Muscle of back (tissue), 11 donors: ENCODE data around the gene CPSF3. TPM values are rescaled to one million over a fixed set of nuclear protein-coding genes. Genes with fewer than 3 reads are reported as not detected.
"Not testable (repeated sequence)": the region's sequence is repeated elsewhere in the genome, so short reads cannot be mapped to it uniquely, and the experiment has no call there.

Experiments
- DNase-seq, 3 donors: peaks; one replicate each; pipeline versions ENCODE4 v3.0.0 to v3.0.0-alpha.2; 2013
- polyA plus RNA-seq, 10 donors: library from polyadenylated mRNA; unstranded; fragments of 120-200 nt; gene quantifications; one replicate each; pipeline ENCODE4 v1.2.1, GENCODE V29; 2013; ENCODE audit not compliant: insufficient read length in 10 of 10

CPSF3 gene
- polyA plus RNA-seq, 10 donors, result 28.7 to 39.8 (median 36.7) TPM

GRCh38 chr2:9498210-9498609 is 74.8 kb downstream of the CPSF3 start:
- DNase-seq, result no peak

GRCh38 chr2:9508931-9509330 is 85.5 kb downstream of the CPSF3 start:
- DNase-seq, result no peak

DNA sequence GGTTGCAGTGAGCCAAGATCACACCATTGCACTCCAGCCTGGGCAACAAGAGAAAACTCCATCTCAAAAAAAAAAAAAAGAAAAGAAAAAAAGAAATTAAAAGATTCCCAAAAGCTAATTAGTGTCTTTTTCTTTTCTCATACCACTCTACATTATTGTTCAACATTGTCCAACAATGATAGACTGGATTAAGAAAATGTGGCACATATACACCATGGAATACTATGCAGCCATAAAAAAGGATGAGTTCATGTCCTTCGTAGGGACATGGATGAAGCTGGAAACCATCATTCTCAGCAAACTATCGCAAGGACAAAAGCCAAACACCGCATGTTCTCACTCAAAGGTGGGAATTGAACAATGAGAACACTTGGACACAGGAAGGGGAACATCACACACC is 90.5 kb downstream of the CPSF3 start:
- DNase-seq, result not testable (repeated sequence)

GRCh38 chr2:9517118-9517782 is 93.8 kb downstream of the CPSF3 start:
- DNase-seq, result no peak

- no peak for DNase-seq
Observed at GRCh38 chr2:9518163-9518562, 94.7 kb downstream of the CPSF3 start.

DNA sequence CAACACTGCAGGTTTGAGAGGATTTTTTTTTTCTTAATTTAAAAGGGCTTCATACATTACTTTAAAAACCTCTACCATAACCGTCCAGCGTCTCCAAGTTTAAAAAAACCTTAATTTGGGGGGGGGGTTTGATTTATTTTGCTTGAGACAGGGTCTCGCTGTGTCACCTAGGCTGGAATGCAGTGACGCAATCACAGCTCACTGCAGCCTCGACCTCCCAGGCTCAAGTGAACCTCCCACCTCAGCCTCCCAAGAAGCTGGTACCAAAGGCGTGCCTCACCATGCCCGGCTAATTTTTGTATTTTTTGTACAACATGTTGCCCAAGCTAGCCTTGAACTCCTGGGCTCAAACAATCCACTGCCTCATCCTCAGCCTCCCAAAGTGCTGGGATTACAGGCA is 95.3 kb downstream of the CPSF3 start:
- DNase-seq, result no peak

DNA sequence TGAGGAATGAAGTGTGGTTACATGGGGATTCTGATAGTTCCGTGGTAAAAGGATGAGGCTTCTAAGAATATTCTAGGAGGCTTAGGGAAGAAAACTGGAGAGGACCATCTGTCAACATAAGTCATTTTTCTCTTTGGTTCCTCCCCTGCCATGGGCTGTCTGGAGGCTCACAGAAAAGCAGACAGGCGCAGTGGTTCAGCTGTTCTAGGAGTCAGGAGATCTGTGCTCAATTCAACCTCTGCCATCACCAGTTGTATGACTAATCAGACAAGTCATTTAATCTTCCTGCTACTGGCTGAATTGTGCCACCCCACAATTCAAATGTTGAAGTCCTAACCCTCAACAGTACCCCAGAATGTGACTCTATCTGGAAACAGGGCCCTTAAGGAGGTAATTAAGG is 95.8 kb downstream of the CPSF3 start:
- no peak for DNase-seq

Other genes with a start within 250 kb of the CPSF3 start
- 10 to 100 TPM; 17.3 to 25.3 (median 21.7) TPM for gene ASAP2, start 216.8 kb upstream of the CPSF3 start, polyA plus RNA-seq
- gene ITGB1BP1, start 126 bp upstream of the CPSF3 start, polyA plus RNA-seq, result 100 to 1,000 TPM in 3 of 10 donors, 10 to 100 TPM in 7; 87.4 to 106 (median 97.0) TPM
- gene IAH1, start 50.9 kb downstream of the CPSF3 start, polyA plus RNA-seq, result 10 to 100 TPM; 44.7 to 60.9 (median 50.1) TPM
- gene ADAM17, start 132.2 kb downstream of the CPSF3 start, polyA plus RNA-seq, result 10 to 100 TPM; 19.6 to 34.8 (median 26.1) TPM
- gene YWHAQ, start 207.3 kb downstream of the CPSF3 start, polyA plus RNA-seq, result 100 to 1,000 TPM; 199 to 265 (median 228) TPM